ENCODE measurements around the gene PELI3.

The PELI3 gene

DNA sequence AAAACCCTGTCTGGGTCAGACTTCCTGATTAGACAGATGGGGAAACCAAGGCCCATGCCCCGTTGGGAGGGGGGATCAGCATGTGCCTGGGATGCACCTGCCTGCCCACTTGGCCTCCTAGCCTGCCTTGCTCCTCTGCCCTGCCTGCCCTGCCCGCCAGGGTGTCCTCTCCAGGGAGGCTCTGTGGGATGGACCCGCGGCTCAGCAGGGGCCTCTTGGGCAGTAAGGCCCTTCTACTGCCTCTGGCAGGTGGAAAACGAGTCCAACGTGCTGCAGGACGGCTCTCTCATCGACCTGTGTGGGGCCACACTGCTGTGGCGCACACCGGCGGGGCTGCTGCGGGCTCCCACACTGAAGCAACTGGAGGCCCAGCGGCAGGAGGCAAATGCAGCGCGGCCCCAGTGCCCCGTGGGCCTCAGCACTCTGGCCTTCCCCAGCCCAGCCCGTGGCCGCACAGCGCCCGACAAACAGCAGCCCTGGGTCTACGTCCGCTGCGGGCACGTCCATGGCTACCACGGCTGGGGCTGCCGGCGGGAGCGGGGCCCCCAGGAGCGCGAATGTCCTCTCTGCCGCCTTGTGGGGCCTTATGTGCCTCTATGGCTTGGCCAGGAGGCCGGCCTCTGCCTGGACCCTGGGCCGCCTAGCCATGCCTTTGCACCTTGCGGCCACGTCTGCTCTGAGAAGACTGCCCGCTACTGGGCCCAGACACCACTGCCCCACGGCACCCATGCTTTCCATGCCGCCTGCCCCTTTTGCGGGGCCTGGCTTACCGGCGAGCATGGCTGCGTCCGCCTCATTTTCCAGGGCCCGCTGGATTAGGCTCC is 8.9 kb downstream of the PELI3 start:
- no peak for DNase-seq (ENCODE audit: low read depth)

DNA sequence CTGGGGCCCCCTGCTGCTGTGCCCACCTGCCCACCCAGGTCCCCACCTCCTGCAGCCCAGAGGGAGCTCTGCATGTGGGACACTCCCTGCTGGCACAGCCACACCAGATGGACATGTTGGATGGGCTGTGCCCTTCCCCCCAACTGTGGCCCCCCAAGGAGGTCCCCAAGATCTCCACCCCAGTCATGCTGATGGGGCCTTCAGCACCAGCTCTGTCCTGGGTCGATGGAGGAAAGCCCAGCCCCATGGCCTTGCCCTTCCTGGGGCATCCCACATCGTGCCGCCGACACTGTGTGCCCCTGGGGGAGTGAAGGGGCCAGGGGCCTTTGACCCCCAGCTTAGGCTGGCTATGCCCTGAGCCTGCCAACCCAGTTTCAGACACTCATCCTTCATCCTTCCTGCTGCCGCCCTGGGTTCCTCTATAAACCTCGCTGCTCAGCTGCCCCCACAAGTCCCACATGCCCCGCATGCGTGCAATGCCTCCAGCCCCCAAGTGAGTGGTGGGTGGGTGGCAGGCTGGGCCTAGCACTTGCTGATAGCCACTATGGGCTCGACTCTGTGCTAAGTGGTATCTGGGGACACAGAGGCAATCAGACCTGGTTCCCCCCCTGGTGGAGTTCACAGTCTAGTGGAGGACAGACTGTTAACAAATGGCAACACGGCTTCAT is 9.6 kb downstream of the PELI3 start:
- DNase-seq (ENCODE audit: low read depth) = no peak

DNA sequence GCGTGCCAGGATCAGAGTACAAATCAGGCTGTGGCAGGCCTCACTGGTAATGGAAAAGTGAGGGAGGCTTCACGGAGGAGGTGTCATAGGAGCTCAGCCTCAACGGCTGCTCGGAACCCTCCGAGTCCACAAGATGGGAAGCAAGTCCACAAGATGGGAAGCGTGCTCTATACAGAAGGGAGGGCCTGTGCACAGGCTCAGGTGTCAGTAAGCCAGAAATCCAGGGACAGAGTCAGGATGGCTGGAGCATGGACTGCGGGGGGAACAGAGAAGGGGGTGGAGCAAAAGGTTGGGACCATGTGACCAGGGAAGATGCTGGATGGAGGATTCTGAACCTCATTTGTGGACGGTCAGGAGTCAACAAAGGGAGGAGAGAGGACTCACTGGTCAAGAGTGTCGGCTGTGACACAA is 10.1 kb downstream of the PELI3 start:
- no peak for DNase-seq (ENCODE audit: low read depth)

DNA sequence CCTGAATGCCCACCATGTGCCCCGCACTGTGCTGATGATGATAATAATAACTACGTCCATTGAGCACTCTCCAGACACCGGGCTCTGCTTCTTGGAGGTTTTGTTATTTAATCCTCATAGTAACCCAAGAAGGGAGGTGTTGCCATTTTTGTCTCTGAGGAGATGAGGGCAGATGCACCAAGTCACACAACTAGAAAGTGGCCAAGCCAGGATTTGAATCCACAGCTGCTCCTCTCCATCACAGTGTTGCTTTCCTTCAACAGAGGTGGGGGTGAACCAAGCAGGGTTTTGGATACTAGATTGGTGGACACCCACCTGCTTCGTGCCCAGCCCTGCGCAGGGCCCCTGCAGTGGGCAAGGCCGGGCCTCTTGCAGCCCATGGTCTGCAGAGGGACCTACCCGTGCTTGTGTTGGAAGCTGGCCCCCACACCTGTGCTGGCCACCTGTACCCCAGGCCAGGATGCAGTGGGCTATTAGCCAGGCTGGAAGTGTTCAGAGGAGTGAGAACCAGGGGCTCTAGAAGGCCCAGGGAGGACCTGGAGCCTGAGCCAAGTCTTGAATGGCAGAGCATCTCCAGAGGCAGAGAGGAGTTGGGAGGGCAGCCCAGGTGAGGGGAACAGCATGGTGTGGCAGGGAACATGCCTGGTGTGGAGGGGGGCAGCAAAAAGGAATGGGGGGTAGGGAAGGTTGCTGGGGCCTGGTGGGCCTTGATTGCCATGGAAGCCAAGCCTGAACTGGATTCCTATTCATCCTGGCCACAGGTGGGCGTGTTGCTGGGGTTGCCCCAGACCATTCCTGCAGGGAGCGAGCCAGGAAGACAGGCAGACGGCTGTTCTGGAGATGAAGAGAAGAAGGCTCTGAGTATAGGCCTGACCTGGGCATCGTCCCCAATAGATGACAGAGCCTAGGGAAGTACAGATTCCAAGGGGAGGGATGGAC is 10.8 kb downstream of the PELI3 start:
- no peak for DNase-seq (ENCODE audit: low read depth)

DNA sequence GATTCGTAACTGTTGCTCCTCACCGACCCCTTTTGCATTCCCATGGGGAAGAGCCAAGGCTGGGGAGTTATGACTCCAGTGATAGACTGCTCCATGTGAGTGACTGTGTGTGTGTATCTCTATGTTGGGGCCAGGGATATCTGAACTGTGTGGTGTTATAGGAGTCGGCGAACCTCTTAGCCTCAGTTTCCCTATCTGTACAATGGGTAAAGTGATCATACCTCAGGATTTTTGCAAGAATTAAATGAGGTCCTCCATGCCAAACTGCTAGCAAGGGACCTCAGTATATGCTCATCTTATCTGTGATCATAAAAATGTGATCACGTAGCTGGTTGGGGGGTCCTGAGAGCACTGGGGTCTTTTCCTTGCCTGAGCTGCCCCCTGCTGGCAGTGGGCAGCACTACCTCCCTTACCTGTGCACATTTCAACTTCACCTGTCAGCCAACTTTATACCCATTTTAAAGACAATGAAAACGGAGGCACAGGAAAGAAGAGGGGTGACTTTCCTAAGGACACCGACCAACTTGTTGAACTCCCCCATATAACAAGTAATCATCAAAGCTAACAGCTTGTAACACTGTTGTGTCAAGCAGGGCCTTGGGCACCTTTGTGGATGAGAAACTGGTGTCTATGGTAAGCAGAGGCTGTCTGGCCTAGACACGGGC is 12.2 kb downstream of the PELI3 start:
- no peak for DNase-seq (ENCODE audit: low read depth)

DNA sequence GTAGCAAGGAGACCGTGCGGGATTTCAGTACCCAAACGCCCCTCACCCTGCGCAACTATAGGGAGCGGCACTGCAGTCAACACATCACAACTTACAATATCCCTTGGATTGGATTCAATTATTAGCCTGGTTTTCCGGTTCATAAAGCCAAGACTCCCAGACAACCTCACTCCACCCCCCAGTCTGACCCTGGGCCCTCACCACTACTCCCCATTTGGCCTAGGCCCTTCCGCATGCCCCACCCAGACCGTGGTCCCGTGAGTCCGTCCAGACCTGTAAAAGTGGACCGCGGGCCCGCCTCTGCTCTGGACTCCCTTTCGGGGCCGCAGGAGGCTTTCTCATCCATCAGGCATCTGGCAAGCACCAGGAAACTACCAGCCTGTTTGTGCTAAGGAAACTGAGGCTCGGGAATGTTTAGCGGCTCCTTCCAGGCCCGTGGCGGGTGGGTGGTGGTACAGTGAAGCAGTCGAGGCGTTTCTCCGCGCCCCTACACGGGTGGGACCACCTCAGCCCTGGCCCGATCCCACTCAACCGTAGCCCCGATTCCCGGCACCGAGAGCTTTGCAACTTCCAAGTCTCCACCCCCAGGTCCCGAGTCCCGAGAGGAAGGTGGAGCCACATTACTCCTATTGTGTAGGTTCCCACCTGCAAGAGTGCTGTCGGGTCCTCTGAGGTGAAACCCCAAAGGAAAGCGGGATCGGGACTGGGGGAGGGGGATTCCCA is 12.8 kb downstream of the PELI3 start:
- DNase-seq (ENCODE audit: low read depth) = no peak

DNA sequence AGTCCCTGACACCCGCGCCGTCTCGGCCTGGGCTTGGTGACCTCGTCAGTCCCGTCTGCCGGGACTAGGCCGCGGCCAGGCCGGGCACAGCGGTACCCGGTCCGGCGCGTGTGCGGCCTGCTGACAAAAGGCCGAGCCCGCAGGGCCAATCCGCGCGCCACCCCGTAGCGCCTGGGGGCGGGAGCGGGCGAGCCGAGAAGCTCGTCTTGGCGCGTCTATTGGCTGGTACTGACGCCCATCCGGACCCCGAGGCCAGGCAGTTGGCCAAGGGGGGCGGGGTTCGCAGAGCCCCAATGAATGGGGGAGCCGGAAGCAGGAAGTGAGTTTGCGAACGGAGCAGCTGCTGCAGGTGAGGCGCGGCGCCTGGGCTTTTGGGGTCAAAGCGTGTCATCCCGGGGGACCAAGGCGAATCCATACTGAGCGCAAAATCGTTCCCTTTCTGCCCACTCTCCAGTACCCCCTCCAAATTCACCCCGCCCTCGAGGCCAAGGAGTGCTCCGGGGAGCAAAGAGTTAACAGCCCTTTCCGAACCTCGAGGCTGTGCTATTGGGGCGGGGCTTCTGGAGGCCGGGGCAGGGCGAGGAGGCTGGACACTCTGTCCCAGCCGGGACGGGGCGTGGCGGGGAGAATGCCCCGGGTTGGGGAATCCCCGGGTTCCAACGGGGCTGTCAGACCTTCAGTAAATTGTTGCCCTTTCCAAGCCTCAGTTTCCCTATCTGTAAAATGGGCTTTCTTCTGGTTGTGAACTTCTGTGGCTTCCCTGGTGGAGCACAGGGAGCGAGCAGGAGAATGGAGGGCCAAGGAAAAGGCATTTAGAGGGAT is 13.6 kb downstream of the PELI3 start, which contains the start of gene DPP3:
Gene DPP3 (plus strand): TSS at position 318 of the 822 bp plus-strand sequence. CDS start 1,767 bp downstream, outside the sequence.
- peak; percentile 78 for DNase-seq (ENCODE audit: low read depth)

DNA sequence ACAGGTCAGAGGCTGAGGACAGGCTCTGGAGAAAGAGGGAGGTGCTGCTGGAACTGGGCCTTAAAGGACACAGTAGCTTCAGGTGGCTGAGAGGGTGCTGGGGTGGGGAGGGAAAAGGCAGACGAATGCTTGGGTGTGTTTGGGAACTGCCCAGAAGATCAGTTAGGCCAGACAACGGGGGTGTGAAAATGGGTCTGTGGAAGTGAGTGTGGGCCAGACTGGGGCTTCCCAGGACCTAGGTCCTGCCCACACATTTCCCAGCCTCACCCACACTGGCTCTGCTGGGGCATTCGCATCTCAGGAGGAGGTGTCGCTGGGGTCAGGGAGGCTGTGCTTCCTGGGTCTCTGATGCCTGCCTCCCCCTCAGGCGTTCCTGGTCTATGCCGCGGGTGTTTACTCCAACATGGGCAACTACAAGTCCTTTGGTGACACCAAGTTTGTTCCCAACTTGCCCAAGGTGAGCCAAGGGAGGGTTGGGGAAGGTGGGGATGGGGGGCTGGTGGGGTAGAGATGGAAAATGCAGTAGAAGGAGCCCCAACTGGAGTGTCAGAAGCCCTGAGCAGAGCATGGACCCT is 18.2 kb downstream of the PELI3 start:
- DNase-seq (ENCODE audit: low read depth) = no peak

DNA sequence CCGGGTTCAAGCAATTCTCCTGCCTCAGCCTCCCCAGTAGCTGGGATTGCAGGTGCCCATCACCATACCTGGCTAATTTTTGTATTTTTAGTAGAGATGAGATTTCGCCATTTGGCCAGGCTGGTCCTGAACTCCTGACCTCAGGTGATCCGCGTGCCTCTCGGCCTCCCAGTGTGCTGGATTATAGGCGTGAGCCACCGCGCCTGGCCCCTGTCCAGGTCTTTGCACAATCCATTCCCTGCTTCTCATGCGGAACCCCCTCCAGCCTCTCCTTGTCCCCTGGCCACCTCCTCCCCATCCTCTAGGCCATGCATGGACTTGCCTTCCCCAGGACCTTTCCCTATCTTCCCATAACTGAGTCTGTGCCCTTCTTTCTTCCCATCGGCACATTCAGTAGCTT is 22.3 kb downstream of the PELI3 start:
- DNase-seq (ENCODE audit: low read depth) = no peak

DNA sequence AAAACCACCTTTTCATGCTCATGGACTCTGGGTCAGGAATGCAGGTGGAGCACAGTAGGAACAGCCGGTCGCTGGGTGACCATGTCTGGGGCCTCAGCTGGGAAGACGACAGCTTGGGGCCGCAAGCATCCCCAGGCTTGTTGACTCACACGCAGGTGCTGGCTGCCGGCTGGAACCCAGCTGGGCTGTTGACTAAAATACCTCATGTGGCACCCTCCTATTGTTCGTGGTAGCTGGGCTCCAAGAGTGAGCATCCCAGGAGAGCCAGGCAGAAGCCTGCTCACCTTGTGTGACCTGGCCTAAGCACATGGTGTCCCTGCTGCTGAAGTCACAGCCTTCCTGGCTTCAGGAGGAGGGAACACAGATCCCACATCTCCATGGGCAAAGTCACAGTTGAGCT is 22.9 kb downstream of the PELI3 start:
- DNase-seq (ENCODE audit: low read depth) = no peak

DNA sequence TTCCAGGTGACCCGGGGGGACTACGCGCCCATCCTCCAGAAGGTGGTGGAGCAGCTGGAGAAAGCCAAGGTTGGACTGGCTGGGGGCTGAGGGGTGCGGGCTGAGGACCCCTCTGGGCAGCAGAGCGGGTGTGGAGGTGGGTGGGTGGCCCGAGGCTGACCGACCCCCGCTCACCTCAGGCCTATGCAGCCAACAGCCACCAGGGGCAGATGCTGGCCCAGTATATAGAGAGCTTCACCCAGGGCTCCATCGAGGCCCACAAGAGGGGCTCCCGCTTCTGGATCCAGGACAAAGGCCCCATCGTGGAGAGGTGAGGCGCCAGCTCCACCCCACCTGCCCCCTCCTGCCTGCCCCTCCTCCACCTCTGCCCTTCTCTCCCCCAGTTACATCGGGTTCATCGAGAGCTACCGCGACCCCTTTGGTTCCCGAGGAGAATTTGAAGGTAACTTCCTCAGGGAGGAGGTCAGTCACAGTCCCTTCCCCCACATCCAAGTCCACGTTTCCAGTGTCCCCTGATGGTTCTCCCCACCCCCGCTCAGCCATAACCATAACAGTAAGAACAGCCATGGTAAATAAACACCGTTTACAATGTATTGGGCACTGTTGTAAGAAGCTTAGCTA is 24.7 kb downstream of the PELI3 start:
- DNase-seq (ENCODE audit: low read depth) = no peak

DNA sequence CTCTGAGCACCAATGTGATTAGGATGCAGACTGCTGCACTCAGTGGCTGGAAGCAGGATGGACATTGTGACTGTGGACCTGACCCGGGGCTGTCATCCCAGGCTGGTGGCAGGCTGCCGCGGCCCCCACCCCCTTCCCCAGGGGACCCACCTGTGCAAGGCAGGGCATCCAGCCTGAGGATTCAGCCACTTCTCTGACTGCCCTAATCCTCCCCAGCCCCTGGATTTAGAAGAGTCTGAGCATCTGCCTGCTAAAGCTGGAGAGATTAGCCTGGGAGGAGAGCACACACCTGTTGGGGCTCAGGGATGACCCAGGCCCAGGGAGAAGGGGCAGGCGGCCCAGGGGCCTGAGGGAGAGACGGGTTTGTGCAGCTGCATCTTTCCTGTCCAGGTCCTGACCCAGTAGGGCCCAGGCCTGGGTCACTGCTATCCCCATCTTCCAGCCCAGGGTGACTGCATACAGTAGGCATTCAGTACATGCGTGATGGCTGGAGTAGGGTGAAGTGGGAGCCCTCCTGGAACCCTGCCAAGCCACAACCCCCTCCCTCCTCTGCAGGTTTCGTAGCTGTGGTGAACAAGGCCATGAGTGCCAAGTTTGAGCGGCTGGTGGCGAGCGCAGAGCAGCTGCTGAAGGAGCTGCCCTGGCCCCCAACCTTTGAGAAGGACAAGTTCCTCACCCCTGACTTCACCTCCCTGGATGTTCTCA is 25.6 kb downstream of the PELI3 start:
- DNase-seq (ENCODE audit: low read depth) = no peak

DNA sequence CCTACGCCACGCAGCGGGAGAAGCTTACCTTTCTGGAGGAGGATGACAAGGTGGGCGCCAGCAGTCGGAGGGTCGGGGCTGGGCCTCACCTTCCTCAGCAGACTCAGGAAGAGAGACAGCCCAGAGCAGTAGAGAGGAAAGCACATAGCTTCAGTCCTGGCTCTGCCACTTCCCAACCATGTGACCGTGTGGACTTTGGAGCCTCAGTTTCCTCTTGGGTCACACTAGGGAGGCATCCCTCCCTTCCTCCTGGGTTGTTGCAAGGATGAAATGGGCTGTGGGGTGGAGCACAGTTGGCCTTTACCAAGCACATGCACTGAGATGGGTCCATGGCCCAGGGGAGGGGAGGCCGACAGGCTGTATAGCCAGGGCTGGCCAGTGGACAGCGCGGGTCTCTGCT is 26.4 kb downstream of the PELI3 start:
- DNase-seq (ENCODE audit: low read depth) = no peak

DNA sequence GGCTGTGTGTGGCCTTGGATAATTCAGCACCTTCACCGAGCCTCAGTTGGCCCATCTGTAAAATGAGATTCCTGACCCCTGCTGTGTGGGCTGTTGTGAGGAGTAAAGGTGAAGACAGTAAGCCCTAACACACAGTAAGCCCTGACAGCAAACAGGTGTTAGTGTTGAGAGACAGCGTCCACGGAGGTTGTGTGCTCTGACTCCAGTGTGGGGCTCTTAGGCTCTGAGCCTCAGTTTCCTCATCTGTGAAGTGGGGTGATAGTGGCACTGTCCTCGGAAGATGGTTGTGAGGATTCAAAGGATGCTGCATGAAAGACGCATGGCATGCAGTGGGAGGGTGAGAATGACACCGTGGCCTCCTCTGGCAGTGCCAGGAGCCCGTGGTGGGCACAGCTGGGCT is 27.8 kb downstream of the PELI3 start:
- DNase-seq (ENCODE audit: low read depth) = no peak

DNA sequence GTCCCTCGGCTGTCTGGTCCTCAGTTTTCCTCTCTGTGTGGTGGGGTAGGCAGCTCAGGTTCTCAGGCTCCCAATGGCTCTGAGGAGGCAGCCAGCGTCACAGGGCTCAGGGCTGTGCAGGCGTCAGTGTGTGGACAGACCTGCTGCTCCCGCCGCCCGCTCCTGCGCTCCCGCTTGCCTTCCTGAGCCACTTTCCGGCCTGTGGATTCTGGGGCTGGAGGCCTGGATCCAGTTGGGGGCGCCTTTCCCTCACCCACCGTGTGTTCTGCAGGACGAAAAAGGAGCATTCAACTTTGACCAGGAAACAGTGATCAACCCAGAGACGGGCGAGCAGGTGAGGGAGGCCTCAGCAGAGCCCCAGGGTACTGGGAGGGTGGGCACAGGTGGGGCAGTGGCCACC is 28.2 kb downstream of the PELI3 start:
- no peak for DNase-seq (ENCODE audit: low read depth)

DNA sequence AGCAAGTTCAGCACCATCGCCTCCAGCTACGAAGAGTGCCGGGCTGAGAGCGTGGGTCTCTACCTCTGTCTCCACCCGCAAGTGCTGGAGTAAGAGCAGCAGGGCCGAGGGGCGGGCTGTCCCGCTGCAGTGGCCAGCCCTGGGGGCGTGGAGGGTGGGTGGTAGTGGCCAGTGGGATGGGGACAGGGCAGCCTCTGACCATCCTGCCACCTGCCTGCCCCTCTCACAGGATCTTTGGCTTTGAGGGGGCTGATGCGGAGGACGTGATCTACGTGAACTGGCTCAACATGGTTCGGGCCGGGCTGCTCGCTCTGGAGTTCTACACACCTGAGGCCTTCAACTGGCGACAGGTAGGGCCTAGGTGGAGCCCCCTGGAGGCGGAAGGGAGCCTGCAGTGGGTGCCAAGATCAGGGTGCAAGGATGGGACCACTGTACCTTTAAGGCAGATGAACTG is 28.7 kb downstream of the PELI3 start:
- DNase-seq (ENCODE audit: low read depth) = no peak

DNA sequence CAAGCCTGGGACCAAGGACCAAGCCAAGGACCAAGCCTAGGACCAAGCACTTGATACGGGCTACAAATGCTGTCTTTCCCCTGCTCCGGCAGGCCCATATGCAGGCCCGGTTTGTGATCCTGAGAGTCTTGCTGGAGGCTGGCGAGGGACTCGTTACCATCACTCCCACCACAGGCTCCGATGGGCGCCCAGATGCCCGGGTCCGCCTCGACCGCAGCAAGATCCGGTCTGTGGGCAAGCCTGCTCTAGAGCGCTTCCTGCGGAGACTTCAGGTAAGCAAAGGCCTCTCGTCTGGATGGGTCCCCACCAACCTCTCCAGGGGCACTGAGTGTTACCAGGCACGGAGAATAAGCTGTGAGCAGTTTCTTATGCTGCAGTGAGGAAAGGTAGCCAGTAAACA is 30.5 kb downstream of the PELI3 start:
- no peak for DNase-seq (ENCODE audit: low read depth)

DNA sequence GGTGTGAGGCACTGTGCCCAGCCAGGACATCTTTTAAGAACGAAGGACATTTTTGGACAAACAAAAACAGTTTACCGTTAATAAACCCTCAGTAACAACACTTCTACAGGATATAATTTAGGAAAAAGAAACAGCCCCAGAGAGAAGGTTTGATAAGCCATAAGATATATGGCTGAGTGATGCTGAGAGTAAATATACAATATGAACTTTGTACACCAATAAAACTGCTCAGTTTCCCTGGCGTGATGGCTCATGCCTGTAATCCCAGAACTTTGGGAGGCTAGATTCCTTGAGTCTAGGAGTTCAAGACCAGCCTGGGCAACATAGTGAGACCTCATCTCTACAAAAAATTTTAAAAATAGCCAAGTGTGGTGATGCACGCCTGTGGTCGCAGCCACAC is 31.8 kb downstream of the PELI3 start:
- no peak for DNase-seq (ENCODE audit: low read depth)

Measured in GM04503 (cell line).